Measurements from ENCODE around the gene SPPL2A. TPM values are rescaled to one million over a fixed set of nuclear protein-coding genes. Genes with fewer than 3 reads are reported as not detected.

The SPPL2A gene
- total RNA-seq, 1 experiment from 2014 or later: 38.6 TPM

DNA sequence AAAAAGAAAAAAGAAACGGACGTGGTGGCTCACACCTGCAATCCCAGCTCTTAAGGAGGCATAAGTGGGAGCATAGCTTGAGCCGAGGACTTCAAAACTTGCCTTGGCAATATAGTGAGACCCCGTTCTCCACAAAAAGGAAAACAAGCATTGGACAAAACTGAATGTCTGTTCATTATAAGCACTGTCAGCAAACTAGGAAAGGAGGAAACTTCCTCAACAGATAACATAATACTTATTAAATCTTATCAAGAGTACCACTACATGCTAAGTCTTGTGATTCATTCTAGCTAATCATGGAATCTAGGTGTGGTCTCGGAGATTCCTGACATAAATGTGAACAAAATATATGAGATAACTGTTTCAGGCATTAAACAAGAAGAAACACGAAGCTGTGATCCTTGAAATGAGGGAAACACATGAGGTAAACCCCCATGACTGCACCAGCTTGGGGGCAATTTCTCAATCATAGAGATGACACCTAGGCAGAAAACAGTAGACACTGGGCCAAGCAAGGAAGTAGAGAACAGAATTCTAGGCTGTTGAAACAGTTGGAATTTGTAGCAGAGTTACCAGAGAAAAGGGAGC is 112.3 kb downstream of the SPPL2A start:
- ChIA-PET POLR2A (no interaction called here), CTCF (no interaction called here)
- Mint-ChIP-seq H3K36me3 (peaks cover 62% of the 10 kb centered on the region), H3K4me3 (no peak overlapping the region), H3K9me3 (no peaks in the 10 kb centered on the region), H3K4me1 (peaks cover 7% of the 10 kb centered on the region), H3K27me3 (ENCODE audit: low read depth) (no peaks in the 10 kb centered on the region), H3K27ac (peak overlapping the region; percentile 22; the same call in 1 of the 2 replicates)
- no peak for TF ChIP-seq PRDM15 (CRISPR knock-in tag; IDR thresholded peaks at IDR 0.05)
- TF ChIP-seq PRRX2 (CRISPR knock-in tag; IDR thresholded peaks at IDR 0.05): no peak
- ATAC-seq: no peak
- DNase-seq (ENCODE audit: low spot score): no peak

DNA sequence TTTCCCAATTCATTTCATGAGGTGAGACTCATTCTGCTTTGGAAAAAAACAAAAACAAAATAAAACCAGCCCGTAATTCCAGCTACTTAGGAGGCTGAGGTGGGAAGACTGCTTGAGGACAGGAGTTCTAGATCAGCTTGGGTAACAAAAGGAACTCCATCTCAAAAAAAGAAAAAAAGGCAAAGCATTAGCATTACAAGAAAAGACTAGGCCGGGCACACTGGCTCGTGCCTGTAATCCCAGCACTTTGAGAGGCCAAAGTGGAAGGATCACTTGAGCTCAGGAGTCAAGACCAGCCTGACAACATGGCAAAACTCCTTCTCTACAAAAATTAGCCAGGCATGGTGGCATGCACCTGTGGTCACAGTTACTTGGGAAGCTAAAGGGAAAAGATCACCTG is 112.8 kb downstream of the SPPL2A start:
- Mint-ChIP-seq H3K4me3 (no peak overlapping the region), H3K36me3 (peaks cover 60% of the 10 kb centered on the region), H3K9me3 (no peaks in the 10 kb centered on the region), H3K27ac (peak overlapping the region; percentile 22), H3K4me1 (peaks cover 7% of the 10 kb centered on the region), H3K27me3 (ENCODE audit: low read depth) (no peaks in the 10 kb centered on the region)
- no peak for DNase-seq (ENCODE audit: low spot score)
- TF ChIP-seq, protein P1, sequence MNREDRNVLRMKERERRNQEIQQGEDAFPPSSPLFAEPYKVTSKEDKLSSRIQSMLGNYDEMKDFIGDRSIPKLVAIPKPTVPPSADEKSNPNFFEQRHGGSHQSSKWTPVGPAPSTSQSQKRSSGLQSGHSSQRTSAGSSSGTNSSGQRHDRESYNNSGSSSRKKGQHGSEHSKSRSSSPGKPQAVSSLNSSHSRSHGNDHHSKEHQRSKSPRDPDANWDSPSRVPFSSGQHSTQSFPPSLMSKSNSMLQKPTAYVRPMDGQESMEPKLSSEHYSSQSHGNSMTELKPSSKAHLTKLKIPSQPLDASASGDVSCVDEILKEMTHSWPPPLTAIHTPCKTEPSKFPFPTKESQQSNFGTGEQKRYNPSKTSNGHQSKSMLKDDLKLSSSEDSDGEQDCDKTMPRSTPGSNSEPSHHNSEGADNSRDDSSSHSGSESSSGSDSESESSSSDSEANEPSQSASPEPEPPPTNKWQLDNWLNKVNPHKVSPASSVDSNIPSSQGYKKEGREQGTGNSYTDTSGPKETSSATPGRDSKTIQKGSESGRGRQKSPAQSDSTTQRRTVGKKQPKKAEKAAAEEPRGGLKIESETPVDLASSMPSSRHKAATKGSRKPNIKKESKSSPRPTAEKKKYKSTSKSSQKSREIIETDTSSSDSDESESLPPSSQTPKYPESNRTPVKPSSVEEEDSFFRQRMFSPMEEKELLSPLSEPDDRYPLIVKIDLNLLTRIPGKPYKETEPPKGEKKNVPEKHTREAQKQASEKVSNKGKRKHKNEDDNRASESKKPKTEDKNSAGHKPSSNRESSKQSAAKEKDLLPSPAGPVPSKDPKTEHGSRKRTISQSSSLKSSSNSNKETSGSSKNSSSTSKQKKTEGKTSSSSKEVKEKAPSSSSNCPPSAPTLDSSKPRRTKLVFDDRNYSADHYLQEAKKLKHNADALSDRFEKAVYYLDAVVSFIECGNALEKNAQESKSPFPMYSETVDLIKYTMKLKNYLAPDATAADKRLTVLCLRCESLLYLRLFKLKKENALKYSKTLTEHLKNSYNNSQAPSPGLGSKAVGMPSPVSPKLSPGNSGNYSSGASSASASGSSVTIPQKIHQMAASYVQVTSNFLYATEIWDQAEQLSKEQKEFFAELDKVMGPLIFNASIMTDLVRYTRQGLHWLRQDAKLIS (CRISPR knock-in tag; IDR thresholded peaks at IDR 0.05; ENCODE audit: borderline replicate concordance): no peak
- no peak for TF ChIP-seq CREB1 (CRISPR knock-in tag; IDR thresholded peaks at IDR 0.05)
- no peak for TF ChIP-seq E2F1 (CRISPR knock-in tag; IDR thresholded peaks at IDR 0.05)
- no peak for TF ChIP-seq ZNF671 (CRISPR knock-in tag; IDR thresholded peaks at IDR 0.05)
- TF ChIP-seq ZSCAN18 (CRISPR knock-in tag; IDR thresholded peaks at IDR 0.05): no peak
- no peak for TF ChIP-seq ZNF121 (CRISPR knock-in tag; IDR thresholded peaks at IDR 0.05)
- no peak for TF ChIP-seq ATF1 (CRISPR knock-in tag; IDR thresholded peaks at IDR 0.05)
- TF ChIP-seq, protein P2, sequence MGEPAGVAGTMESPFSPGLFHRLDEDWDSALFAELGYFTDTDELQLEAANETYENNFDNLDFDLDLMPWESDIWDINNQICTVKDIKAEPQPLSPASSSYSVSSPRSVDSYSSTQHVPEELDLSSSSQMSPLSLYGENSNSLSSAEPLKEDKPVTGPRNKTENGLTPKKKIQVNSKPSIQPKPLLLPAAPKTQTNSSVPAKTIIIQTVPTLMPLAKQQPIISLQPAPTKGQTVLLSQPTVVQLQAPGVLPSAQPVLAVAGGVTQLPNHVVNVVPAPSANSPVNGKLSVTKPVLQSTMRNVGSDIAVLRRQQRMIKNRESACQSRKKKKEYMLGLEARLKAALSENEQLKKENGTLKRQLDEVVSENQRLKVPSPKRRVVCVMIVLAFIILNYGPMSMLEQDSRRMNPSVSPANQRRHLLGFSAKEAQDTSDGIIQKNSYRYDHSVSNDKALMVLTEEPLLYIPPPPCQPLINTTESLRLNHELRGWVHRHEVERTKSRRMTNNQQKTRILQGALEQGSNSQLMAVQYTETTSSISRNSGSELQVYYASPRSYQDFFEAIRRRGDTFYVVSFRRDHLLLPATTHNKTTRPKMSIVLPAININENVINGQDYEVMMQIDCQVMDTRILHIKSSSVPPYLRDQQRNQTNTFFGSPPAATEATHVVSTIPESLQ (CRISPR knock-in tag; IDR thresholded peaks at IDR 0.05): no peak
- POLR2A ChIA-PET: no interaction called here
- CTCF ChIA-PET: interaction anchor here (0.7 kb wide), 1 partner anchor 480 kb away, joined by 4 read pairs; no protein-coding TSS in a partner anchor
- peak; percentile 44; the same call in 1 of the 2 replicates for ATAC-seq

Other genes with a start within 250 kb of the SPPL2A start
- gene USP50, start 219.0 kb downstream of the SPPL2A start, total RNA-seq (2021): not detected in 3 replicates
- gene TRPM7, start 78.9 kb downstream of the SPPL2A start, total RNA-seq (2021): 24.0 to 28.1 TPM (median 26.2 TPM) in 3 replicates
- 8.7 to 9.6 TPM (median 9.5 TPM) in 3 replicates for gene AP4E1, start 143.0 kb upstream of the SPPL2A start, total RNA-seq (2021)

Measured in WTC11 (cell line).